GM12873 (cell line): ENCODE data around the gene STRA6.

Source experiments
- CTCF ChIP-seq: IDR thresholded peaks from 2 replicates; pipeline ENCODE4 v1.5.1; 2012; ENCODE audit warnings: low read depth, mild to moderate bottlenecking, moderate library complexity, low read length, control low read depth; ENCODE audit not compliant: insufficient read depth; ENCODE audit errors: missing control alignments

STRA6 gene

GRCh38 chr15:74233851-74234597 is 31.4 kb upstream of the STRA6 start:
- TF ChIP-seq CTCF: no peak

- no peak for TF ChIP-seq CTCF
These were observed 30.8 kb upstream of the STRA6 start for GRCh38 chr15:74233373-74233772.

- TF ChIP-seq CTCF: no peak
These were observed 28.9 kb upstream of the STRA6 start for GRCh38 chr15:74231475-74231874.

GRCh38 chr15:74229686-74230085 is 27.1 kb upstream of the STRA6 start:
- no peak for TF ChIP-seq CTCF

GRCh38 chr15:74228723-74229081 is 26.1 kb upstream of the STRA6 start:
- TF ChIP-seq CTCF: no peak

GRCh38 chr15:74227968-74228722 is 25.6 kb upstream of the STRA6 start:
- no peak for TF ChIP-seq CTCF

- no peak for TF ChIP-seq CTCF
These were observed 24.4 kb upstream of the STRA6 start for GRCh38 chr15:74226761-74227540.
